Forelimb muscle (tissue), 1 donor: Measurements from ENCODE around the gene MLXIPL. TPM values are rescaled to one million over a fixed set of nuclear protein-coding genes. Genes with fewer than 3 reads are reported as not detected.
"Not testable (repeated sequence)": the region's sequence is repeated elsewhere in the genome, so short reads cannot be mapped to it uniquely, and the experiment has no call there.

Source experiments
- DNase-seq: peaks from one replicate; pipeline ENCODE4 v3.0.0-alpha.2; 2013; ENCODE audit warnings: low read depth
- polyA plus RNA-seq: library from polyadenylated mRNA; unstranded; fragments of 120-200 nt; gene quantifications from one replicate; pipeline ENCODE4 v1.2.1, GENCODE V29; 2013; ENCODE audit not compliant: insufficient read length

Gene MLXIPL
- polyA plus RNA-seq, 1 donor, result 0.10 TPM

DNA sequence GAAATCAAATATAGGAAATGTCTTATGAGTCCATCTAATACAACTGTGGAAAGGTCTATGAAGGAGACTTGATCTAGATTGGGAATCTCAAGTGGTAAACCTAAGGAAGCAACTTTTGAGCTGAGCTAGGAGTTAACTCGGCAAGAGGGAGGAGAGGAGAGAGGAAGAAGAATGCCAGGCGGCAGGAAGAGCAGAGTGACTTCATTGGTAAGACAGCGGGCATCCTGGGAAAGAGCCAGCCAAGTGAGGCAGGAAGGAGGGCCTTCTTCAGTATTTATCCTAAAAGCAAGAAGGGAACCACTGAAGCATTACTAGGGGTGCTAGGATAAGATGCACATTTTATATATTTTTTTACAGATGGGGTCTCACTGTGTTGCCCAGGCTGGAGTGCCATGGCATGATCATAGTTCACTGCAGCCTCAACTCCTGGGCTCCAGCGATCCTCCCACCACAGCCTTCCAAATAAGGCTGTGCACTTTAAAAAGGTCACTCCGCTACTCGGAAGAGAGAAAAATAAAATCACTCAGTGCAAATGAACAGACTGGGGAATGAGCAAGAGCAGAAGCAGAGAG lies 68.8 kb downstream of the MLXIPL start:
- no peak for DNase-seq

DNA sequence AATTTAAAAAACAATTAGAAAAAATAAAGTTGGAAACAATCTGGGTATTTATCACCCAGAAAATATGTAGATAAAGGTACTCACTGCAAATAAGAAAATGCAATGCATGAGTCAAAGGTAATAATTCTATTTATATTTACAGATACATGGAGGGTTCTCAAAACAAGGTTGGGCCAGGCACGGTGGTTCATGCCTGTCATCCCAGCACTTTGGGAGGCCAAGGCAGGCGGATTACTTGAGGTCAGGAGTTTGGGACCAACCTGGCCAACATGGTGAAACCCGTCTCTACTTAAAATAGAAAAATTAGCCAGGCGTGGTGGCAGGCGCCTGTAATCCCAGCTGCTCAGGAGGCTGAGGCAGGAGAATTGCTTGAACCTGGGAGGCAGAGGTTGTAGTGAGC lies 74.2 kb downstream of the MLXIPL start:
- DNase-seq, result not testable (repeated sequence)

DNA sequence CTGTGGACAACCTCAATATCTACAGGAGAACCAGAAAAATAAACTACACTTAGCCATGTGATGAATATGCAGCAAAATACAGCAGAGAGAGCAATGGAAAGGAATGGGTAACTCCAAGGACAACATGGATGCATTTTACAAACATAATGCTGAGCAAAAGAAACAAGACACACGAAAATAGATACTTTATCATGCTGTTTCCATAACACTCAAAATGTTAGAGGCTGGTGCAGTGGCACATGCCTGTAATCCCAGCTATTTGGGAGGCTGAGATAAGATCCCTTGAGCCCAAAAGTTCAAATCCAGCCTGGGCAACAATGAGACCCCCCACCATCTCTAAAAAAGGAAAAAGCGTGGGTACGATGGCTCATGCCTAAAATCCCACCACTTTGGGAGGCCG lies 75.1 kb downstream of the MLXIPL start:
- DNase-seq, result no peak

DNA sequence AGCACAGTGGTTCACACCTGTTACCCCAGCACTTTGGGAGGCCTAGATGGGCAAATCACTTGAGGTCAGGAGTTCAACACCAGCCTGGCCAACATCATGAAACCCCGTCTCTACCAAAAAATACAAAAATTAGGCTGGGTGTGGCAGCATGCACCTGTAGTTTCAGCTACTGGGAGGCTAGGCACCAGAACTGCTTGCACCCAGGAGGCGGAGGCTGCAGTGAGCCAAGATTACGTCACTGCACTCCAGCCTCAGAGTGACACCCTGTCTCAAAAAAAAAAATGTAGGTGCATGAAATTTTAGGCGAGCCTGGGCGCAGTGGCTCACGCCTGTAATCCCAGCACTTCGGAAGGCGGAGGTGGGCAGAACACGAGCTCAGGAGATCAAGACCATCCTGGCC lies 76.5 kb downstream of the MLXIPL start:
- no peak for DNase-seq

DNA sequence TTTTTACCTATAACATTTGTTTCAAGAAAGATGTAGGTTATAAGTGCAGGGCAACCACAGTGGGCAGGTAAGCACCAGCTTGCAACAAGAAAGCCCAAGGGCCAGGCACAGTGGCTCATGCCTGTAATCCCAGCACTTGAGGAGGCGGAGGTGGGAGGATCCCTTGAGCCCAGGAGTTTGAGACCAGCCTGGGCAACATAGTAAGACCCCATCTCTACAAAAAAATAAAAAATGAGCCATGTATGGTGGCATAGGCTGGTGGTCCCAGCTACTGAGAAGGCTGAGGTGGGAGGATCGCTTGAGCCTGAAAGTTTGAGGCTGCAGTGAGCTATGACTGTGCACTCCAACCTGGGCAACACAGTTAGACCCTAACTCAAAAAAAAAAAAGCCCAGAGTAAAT lies 79.6 kb downstream of the MLXIPL start:
- no peak for DNase-seq

Other genes with a start within 250 kb of the MLXIPL start
- gene FZD9, start 190.7 kb downstream of the MLXIPL start, polyA plus RNA-seq, result 18.6 TPM
- gene BAZ1B, start 102.2 kb downstream of the MLXIPL start, polyA plus RNA-seq, result 45.5 TPM
- gene BCL7B, start 66.8 kb downstream of the MLXIPL start, polyA plus RNA-seq, result 38.4 TPM
- 23.5 TPM for gene TBL2, start 45.9 kb downstream of the MLXIPL start, polyA plus RNA-seq
- 2.8 TPM for gene VPS37D, start 43.3 kb upstream of the MLXIPL start, polyA plus RNA-seq
- gene DNAJC30, start 58.9 kb upstream of the MLXIPL start, polyA plus RNA-seq, result 6.3 TPM
- gene BUD23, start 59.1 kb upstream of the MLXIPL start, polyA plus RNA-seq, result 83.7 TPM
- 13.5 TPM for gene STX1A, start 95.1 kb upstream of the MLXIPL start, polyA plus RNA-seq
- 10.7 TPM for gene ABHD11, start 114.3 kb upstream of the MLXIPL start, polyA plus RNA-seq
- 0.14 TPM for gene CLDN3, start 145.7 kb upstream of the MLXIPL start, polyA plus RNA-seq
- 0.49 TPM for gene CLDN4, start 206.5 kb upstream of the MLXIPL start, polyA plus RNA-seq
- gene METTL27, start 218.0 kb upstream of the MLXIPL start, polyA plus RNA-seq, result 1.9 TPM
- not detected for gene TMEM270, start 236.6 kb upstream of the MLXIPL start, polyA plus RNA-seq